ENCODE data around the gene KIF1B. TPM values are rescaled to one million over a fixed set of nuclear protein-coding genes. Genes with fewer than 3 reads are reported as not detected.
A peak's percentile ranks its signal among the peaks of the same experiment; 100 is the strongest.

KIF1B gene
- total and polyA plus RNA-seq, 9 of the 15 experiments (the other 6 are each of a cell fraction or from before 2014, with no cell fraction given): 2.8 to 19.8 (median 11.9) TPM

GRCh38 chr1:10415211-10415930, 205.0 kb downstream of the KIF1B start (continued):
- 0 out of 2 replicates have a peak, but pooled peaks have one; percentile 25 for TF ChIP-seq THAP12 (CRISPR knock-in tag; IDR thresholded peaks at IDR 0.05)
- TF ChIP-seq DEAF1 (CRISPR knock-in tag; IDR thresholded peaks at IDR 0.05): no peak
- peak; percentile 61; the same call in 1 of the 2 replicates for TF ChIP-seq KLF13 (tag; IDR thresholded peaks at IDR 0.05; ENCODE audit: borderline replicate concordance, low read depth)
- TF ChIP-seq KDM5B (IDR thresholded peaks at IDR 0.05; ENCODE audit: insufficient replicate concordance, low read depth, low read length): peak; percentile 34
- TF ChIP-seq ZNF23 (CRISPR knock-in tag; IDR thresholded peaks at IDR 0.05): no peak
- TF ChIP-seq PYGO2 (tag; IDR thresholded peaks at IDR 0.05): peak; percentile 60; the same call in 1 of the 2 replicates
- TF ChIP-seq EP300 (IDR thresholded peaks at IDR 0.05; ENCODE audit: low read length): peak; percentile 83
- peak; percentile 100 for TF ChIP-seq NFE2 (IDR thresholded peaks at IDR 0.05; ENCODE audit: low read depth)
- no peak for TF ChIP-seq ID3 (CRISPR knock-in tag; IDR thresholded peaks at IDR 0.05)
- TF ChIP-seq ID3 (tag; IDR thresholded peaks at IDR 0.05): no peak
- no peak for TF ChIP-seq KAT2B (IDR thresholded peaks at IDR 0.05; ENCODE audit: low read depth, low read length)
- peak; percentile 60; the same call in 1 of the 2 replicates for TF ChIP-seq PKNOX1 (IDR thresholded peaks at IDR 0.05)
- TF ChIP-seq ZBTB8A (IDR thresholded peaks at IDR 0.05; ENCODE audit: partially characterized antibody): no peak
- TF ChIP-seq LCOR (CRISPR knock-in tag; IDR thresholded peaks at IDR 0.05): peak; percentile 92
- no peak for TF ChIP-seq ZEB2 (IDR thresholded peaks at IDR 0.05)
- TF ChIP-seq TEAD1 (CRISPR knock-in tag; IDR thresholded peaks at IDR 0.05): no peak
- TF ChIP-seq POLR2AphosphoS5 (IDR thresholded peaks at IDR 0.05; ENCODE audit: control insufficient read depth, insufficient read depth, low read depth, low read length): peak; percentile 64
- TF ChIP-seq MTF1 (CRISPR knock-in tag; IDR thresholded peaks at IDR 0.05; ENCODE audit: borderline replicate concordance): 0 out of 2 replicates have a peak, but pooled peaks have one; percentile 43
- TF ChIP-seq BDP1 (IDR thresholded peaks at IDR 0.05; ENCODE audit: insufficient read depth, insufficient read length): no peak
